NCI-H2196 treated with DMSO at 0.1 percent for 48 hours (cell line): Measurements from ENCODE around the gene INO80E.
A peak's percentile ranks its signal among the peaks of the same experiment; 100 is the strongest.
"Not testable (repeated sequence)": the region's sequence is repeated elsewhere in the genome, so short reads cannot be mapped to it uniquely, and the experiment has no call there.

Experiments used
- DNase-seq: peaks from one replicate; lab custom pipeline; 2025; ENCODE audit not compliant: unreplicated experiment; lab: John Stamatoyannopoulos, UW

The INO80E gene, protein sequence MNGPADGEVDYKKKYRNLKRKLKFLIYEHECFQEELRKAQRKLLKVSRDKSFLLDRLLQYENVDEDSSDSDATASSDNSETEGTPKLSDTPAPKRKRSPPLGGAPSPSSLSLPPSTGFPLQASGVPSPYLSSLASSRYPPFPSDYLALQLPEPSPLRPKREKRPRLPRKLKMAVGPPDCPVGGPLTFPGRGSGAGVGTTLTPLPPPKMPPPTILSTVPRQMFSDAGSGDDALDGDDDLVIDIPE

DNA sequence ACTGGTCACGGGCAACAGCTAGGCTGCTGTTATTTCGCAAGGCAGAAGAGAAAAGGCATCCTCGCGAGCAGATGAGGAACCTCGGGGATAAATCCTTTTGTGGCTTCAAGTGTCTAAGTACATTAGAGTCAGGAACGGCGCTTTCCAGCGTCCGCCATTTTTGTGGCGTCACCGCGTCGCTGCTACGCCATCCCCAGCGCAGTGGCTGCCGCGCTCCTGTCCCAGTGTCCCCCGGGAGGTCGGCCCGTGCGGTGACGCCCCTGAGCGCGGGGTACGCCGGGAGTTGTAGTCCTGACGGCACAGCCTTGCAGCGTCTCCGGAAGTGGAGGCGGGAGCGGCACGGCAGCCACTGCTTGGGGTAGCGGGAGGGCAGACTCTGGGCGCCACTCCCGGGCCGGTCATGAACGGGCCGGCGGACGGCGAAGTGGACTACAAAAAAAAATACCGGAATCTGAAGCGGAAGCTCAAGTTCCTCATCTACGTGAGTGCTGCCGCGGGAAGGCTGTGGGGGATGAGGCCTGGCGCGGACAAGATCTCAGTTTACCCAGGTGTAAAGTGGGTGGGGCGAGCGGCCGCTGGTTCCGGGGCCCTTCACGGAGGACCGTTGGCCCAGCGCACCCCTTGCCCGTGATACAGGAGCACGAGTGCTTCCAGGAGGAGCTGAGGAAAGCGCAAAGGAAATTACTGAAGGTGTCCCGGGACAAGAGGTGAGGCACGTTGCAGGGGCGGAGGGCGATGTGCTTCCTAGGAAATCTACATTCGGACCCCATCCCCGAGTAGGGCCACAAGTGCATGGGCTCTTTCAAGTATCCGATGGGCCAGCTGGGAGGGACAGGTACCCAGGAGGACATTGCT lies at the start of gene INO80E:
INO80E (plus strand) TSS at position 331 of the 855 bp plus-strand sequence; CDS start at position 401, 70 bp downstream.
- DNase-seq, result peak; percentile 89

DNA sequence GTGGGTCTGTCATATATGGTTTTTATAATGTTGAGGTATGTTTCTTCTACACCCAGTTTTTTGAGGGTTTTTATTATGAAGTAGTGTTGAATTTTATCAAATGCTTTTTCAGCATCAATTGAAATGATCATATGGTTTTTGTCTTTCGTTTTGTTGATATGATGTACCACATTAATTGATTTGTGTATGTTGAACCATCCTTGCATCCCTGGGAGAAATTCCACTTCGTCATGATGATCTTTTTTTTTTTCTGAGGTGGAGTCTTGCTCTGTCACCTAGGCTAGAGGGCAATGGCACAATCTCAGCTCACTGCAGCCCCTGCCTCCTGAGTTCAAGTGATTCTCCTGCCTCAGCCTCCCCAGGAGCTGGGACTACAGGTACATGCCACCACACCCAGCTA lies 48.1 kb upstream of the INO80E start:
- no peak for DNase-seq

DNA sequence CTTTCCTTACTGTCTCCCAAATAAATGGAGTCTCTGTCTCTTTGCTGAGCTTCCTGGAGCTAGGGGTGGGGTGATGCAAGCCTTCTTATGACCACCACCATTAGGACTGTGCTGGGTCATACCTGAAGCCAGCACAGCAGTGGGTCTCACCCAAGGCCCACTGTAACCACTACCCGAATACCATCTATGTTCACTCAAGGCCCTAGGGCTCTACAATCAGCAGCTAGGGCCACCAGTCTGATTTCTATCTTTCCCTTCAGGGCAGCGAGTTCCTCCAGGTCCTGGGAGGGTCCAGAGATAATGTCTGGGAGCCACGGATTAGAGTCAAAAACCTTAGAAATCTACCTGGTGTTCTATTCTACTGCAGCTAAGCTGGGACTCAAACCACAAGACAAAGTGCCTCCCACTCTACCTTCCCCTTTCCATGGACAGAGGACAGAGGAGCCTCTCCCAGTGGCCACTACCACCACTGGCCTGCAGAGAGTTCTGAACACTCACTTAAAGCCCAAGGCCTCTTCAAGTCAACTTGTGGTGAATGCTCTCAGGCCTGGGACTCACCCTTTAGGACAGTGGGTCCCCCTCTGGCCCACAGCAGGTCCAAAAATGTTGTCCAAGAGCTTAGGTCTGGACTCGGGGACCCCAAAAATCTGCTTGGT lies 45.1 kb upstream of the INO80E start:
- no peak for DNase-seq

DNA sequence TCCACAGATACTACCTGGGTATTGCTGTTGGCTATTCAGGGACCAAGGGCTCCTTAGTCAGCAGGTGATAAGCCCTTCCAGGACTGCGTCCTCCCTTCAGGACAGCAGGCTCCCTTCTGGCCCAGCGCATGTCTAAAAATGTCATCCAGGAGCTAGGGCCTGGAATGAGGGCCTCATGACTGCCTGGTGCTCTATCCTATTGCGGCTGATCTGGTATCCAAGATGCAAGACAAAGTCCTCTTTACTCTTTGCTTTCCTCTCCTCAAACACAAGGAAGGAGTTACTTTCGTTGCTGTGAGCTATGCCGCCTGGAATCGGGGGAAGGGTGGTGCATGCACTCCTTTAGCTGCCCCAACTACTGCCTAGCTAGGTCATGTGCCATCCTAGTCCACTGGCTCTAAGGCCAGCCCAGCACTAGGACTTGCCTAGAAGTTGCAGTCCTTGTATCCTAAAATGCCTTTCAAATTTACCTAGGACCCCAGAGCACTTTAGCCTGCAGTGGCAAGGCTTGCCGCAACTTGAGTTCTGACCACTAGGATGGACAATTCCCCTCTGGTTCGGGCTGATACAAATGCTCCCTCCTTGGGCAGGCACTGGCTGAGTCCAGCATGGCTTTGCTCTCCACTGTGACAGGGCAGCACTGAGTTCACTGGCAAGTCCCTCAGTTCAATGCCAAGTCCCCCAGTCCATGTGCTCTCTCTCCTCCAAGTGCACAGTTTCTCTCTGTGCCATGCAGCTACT lies 44.2 kb upstream of the INO80E start:
- no peak for DNase-seq

DNA sequence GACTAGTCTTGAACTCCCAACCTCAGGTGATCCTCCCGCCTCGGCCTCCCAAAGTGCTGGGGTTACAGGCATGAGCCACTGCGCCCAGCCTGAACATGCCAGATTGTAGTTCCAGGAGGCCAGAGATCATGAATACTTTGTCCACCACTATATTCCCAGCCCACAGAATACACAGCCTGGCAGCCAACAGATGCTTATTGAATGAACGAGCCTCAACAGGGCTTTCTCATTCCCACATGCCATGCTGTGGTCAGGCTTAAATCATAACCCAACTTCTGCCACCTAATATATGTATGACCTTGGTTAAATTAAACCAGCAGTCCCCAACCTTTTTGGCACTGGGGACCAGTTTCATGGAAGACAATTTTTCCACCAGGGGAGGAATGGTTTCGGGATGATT lies 37.3 kb upstream of the INO80E start:
- DNase-seq, result no peak

DNA sequence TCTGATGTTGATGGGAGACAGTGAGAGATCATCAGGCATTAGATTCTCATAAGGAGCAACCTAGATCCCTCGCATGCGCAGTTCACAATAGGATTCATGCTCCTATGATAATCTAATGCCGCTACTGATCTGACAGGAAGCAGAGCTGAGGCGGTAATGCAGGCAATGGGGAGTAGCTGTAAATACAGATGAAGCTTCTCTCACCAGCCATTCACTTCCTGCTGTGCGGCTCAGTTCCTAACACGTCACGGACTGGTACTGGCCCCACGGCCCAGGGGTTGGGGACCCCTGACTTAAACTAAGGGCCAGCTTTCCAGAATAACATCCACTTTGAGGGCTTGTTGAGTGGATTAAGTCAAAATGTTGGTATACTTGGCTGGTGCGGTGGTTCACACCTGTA lies 36.7 kb upstream of the INO80E start:
- no peak for DNase-seq

DNA sequence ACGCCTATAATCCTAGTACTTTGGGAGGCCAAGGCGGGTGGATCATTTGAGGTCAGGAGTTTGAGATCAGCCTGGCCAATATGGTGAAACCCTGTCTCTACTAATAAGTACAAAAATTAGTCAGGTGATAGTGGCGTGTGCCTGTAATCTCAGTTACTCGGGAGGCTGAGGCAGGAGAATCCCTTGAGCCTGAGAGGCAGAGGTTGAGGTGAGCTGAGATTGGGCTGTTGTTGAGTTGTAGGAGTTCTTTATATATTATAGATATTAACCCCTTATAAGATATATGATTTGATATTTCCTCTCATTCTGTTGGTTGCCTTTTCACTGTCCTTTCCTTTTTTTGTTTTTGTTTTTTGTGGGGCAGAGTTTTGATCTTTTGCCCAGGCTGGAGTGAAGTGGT lies 36.2 kb upstream of the INO80E start:
- DNase-seq, result not testable (repeated sequence)

DNA sequence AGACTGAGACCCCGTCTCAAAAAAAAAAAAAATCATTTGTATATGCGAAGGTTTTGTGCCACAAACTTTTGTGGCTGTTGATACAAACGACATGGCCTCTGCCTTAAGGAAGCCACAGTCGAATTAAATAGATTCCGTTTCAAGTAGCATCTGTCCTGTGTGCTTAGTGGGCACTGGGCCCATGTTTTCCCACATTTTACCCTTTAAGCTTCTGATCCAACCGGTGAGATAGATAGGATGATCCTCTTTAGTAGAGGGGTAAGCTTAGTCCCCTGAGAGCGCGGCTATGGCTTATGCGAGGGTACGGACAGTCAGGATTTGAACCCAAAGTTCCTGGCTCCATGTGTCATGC lies 34.9 kb upstream of the INO80E start:
- DNase-seq, result no peak

DNA sequence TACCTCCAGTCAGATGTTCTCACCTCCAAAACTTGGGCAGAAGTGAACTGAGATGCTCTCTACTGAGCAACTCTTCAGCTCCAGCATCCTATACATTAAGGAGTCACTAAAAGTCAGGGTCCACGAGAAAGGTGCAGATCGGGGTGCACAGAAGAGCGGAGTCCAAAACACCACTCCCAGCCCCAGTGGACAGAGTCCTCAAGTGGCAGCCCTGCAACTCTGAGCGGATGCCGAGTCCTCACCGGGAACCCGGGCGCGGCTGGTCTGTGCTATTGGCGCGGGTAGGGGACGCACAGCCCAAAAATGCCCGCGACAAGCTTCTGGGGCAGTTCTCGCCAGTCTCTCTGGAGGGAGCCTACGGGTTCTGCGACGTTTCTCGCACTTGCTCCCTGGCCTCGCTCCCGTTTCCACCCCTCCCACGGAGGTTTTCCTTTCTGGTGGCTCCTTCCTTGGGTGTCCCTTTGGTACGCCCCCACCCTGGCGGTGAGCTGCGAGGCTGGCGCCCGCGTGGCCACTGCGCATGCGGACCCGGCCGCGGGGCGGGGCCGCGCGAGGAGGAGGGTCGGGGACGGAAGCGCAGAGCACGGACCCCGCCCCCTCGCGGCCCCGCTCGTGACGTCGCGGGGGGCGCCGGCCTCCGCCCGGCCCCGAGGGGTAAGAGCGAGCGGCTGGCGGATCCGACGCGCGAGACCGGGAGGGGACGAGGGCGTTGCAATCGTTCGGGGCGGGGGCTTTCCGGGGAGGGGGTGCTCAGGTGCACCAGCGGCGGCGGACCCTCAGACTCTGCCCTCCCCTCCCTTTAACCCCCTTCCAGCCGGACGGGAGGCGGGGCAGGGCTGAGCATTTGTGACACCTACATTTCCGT lies 34.3 kb upstream of the INO80E start, which contains the start of gene TMEM219:
TMEM219 (plus strand) TSS at position 601 of the 865 bp plus-strand sequence. CDS start 1,065 bp downstream, outside the sequence.
- DNase-seq, result peak; percentile 70

DNA sequence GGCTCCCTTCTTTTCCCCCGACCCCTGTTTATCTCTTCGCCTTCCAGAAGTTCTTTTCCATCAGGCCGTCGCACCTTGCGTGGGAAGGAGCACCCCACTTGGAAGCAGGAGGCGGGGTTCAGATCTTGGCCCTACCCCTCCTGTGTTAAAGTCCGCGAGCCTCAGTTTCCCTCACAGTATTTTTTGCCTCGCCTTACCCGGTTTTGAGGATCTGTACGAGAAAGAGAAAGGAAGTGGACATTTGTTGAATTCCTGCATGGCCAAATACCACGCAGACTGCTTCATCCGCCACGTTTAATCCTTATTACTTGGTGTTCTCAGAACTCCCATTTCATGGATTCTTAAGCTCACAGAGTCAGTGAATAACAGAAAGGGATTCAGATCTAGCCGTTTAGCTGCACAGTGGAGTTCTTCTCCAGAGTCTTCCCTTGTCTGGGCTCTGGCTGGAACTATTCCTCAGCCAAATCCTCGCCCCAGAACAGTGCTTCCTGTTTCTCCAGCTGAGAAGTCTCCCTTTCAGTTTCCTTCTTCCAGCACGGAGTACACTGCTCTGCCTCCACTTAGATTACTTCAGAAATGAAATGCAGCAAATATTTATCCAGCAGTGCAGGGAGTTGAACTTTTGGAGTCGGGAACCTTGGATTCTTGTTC lies 33.6 kb upstream of the INO80E start:
- no peak for DNase-seq

DNA sequence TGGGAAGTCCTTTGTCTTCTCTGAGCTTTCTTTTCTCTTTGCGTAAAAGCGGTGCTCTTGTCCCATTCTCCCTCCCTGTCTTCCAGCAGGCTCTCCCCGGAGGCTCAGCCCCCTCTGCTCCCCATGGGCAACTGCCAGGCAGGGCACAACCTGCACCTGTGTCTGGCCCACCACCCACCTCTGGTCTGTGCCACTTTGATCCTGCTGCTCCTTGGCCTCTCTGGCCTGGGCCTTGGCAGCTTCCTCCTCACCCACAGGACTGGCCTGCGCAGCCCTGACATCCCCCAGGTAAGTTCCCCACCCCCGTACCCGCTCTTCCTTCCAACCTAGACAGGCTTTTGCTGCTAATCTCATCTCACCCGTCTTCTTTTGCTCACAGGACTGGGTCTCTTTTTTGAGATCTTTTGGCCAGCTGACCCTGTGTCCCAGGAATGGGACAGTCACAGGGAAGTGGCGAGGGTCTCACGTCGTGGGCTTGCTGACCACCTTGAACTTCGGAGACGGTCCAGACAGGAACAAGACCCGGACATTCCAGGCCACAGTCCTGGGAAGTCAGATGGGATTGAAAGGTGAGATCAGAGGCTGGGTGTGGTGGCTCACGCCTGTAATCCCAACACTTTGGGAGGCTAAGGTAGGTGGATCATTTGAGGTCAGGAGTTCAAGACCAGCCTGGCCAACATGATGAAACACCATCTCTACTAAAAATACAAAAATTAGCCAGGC lies 32.9 kb upstream of the INO80E start:
- no peak for DNase-seq

DNA sequence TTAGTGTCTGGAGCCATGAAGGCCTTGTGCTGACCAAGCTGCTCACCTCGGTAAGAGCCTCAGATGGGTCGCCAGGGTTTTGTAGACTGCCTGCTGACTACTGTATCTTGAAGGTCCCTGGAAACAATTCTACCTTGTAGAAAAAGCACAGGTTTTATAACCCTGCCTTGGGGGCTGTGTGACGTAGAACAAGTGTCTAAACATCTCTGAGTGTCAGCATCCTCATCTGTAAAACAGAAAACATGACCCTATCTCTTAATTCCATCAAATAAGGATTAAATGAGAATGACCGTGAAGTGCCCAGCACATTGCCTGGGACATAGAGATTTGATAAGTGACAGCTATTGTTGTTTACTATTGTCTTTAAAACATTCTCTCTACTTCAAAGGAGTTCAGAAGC lies 27.8 kb upstream of the INO80E start:
- DNase-seq, result no peak

DNA sequence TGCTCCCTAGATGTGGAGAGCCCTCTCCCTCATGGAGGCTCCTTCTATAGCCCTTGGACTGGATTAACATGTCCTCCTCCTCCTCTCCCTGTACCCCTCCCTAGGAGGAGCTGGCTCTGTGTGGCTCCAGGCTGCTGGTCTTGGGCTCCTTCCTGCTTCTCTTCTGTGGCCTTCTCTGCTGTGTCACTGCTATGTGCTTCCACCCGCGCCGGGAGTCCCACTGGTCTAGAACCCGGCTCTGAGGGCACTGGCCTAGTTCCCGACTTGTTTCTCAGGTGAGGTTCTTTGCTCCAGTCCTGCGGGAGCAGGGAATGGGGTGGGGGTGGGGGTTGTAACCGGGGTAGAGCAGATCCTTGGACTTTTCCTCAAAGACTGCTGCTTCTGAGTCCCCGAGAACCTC lies 24.7 kb upstream of the INO80E start:
- no peak for DNase-seq

DNA sequence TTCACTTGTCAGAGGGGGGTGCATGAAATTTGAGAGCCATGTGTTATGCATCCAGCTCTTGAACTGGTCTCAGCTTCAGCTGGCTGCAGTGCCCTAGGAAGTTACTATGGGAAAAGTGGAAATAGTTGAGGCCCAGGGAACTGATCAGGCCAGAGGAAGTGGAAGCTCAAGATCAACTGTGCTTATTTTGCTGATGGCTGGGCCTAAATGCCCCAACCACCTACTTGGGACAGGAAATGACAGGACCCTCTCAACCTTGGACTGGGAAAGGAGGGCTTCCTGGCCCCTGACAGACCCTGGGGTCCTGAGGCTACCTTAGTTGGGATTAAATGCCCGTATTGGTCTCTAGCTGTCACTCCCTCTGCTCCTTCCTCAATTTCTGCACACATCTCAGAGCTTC lies 23.5 kb upstream of the INO80E start:
- no peak for DNase-seq

DNA sequence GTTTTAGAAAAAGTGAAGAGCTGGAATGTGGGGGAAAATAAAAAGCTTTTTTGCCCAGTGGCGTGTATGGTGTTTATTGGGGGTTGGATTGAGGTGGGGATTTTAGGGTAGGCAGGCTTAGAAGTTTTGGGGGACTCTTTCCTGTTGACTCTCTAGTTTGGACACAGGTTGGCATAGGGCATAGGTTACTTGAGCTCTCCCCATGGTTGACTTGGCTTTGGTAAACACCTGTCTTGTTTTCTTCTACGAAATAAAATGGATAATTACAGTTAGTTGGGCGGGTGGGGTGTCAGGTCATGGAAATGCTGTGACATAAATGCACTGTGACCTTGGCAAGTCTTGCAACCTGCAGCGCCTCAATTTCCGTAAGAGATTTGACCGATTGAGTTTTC lies 23.1 kb upstream of the INO80E start:
- DNase-seq, result peak; percentile 35

DNA sequence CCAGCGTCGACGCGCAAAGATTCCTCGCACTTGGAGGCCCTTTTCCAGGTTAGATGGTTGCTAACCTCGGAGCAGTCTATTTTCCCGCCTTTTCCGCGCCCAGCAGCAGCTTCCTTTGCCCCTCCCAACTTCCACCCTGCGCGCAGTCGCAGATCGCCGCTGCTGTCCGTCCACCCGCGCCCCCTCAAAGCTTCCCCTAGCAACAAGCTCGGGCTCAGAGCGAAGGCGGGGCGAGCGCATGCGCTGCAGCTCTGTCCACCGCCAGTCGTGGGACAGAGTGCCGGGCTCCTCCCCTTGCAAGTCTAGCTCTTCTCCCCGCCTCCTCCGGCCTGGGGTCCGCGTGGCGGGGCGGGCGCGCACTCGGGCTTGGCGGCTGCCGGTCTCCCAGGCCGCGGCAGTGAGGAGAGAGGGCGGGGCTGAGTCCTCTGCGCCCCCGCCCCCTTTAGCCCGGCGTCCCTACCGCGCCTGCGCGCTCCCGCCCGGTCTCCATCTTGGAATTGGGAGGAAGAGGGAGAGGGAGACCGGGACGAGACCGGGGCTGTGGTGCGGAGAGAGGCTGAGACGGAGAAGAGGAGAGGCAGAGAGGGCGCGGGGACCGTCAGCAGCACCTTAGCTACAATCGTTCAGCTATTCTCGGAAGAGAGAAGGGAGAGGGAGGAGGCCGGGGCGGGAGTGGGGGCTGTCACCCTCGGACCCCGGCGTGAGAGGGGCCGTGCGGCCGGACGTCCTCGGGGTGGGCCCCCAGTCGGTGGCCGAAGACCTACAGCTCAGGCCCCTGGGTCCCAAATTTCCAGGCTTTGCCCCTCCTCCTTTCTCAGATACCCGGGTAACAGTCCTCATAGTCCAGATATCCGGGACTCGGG lies 22.4 kb upstream of the INO80E start, which contains the start of gene TAOK2:
TAOK2 (plus strand) TSS at position 485 of the 863 bp plus-strand sequence. CDS start 3,905 bp downstream, outside the sequence.
- DNase-seq, result peak; percentile 99

DNA sequence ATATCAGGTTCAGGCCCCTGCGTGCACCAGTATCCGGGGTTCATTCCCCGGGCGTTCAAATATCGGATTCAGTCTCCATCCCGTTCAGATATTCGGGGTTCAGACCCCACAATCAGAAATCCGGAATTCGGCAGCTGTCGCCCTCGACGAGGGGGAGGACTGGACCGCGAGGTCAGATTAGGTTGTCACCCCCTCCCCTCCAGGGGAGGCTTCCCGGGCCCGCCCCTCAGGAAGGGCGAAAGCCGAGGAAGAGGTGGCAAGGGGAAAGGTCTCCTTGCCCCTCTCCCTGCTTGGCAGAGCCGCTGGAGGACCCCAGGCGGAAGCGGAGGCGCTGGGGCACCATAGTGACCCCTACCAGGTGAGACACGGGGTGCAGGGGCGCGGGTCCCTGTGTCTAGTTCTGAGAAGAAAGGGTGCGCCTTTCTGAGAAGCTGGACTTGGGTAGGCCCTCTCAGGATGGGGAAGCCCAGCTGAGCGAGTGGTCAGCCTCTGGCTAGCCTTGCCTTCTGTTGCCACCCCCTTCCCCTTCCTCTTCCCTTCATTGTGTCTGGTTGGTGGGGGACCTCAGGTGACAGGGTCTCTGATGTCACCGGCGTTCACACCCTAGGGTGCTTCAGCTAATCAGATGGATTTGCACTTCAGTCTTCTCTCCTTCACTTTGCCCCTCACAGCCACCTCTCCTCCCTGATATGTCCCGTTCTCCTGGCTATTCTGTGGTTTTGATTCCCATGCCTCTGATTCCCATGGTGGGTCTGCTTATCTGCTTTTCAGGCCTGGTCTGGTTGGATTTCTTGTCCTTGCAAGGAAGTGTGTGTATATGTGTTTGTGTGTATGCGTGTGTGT lies 21.5 kb upstream of the INO80E start:
- no peak for DNase-seq
